Measurements from ENCODE around the gene MGRN1.

MGRN1 gene

GRCh38 chr16:4699046-4699556, 74.5 kb downstream of the MGRN1 start:
- Mint-ChIP-seq H3K9me3 (no peaks in the 10 kb centered on the region), H3K36me3 (peaks cover 17% of the 10 kb centered on the region), H3K27ac (no peak overlapping the region), H3K4me3 (no peak overlapping the region), H3K27me3 (no peaks in the 10 kb centered on the region), H3K4me1 (peaks cover 30% of the 10 kb centered on the region)
- CTCF ChIA-PET = no interaction called here
- no peak for DNase-seq

GRCh38 chr16:4700380-4700996, 75.9 kb downstream of the MGRN1 start:
- Mint-ChIP-seq H3K4me1 (peaks cover 25% of the 10 kb centered on the region), H3K9me3 (no peaks in the 10 kb centered on the region), H3K27me3 (no peaks in the 10 kb centered on the region), H3K36me3 (peaks cover 15% of the 10 kb centered on the region), H3K4me3 (no peak overlapping the region), H3K27ac (peak overlapping the region; percentile 64)
- CTCF ChIA-PET = no interaction called here
- peak; percentile 58 for DNase-seq

DNA sequence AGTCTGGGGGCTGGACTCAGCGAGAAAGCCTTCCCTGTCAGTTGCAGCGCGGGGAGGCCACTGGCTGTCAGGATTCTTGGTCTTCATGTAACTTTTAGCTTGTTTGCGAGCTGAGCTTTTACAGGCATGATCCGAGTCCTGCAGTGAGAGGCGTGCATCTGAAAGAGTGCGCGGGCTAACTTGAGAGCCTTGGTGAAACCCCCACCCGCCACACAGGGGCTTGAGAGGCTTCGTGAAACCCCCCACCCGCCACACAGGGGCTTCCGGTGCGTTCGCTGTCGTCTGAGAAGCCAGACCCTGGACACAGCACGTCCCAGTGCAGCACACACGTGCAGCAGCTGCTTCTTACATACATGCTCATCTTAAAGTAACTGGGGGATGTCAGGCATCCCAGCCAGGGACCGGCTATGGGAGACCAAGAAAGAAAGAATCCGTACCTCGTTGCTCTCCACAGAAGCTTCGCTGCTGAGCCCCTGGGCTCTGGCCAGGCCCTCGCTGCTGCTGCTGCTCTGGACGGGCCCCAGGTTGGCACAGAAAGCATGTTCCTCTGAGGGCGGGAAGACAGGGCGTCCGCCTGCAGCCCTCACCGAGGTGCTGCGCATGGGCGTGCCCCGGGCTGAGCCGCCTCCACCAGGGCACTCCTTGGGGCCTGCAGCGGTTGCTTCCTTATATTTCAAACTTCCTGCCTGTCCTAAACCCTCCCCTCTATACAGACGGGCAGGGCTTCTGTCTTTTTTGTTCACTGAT, 76.5 kb downstream of the MGRN1 start:
- Mint-ChIP-seq H3K4me1 (peaks cover 24% of the 10 kb centered on the region), H3K4me3 (no peak overlapping the region), H3K27ac (no peak overlapping the region), H3K36me3 (peaks cover 14% of the 10 kb centered on the region), H3K27me3 (no peaks in the 10 kb centered on the region), H3K9me3 (no peaks in the 10 kb centered on the region)
- CTCF ChIA-PET = interaction anchor here (0.6 kb wide), 1 partner anchor 87 kb away, joined by 3 read pairs; the partner anchor contains the start of gene SEPTIN12
- DNase-seq = no peak

- H3K27ac Mint-ChIP-seq = no peak overlapping the region
Observed at GRCh38 chr16:4701791-4702465, 77.3 kb downstream of the MGRN1 start.

DNA sequence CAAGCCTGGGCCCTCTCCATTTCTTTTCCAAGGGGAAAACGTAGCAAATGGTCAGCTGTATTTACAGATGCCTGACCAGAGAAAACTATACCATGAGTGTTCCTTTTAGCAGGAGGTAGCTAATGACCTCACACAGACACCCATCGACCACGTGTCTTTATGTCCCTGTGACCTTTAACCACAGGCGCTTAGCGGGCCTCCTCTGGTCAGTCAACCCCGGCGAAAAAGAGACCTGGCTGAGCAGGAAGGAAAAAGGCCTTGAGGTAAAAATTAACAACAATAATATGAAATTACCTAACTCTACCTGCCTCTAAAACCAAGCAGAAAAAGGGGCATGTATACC, 77.8 kb downstream of the MGRN1 start:
- no peaks in the 10 kb centered on the region for H3K27me3 Mint-ChIP-seq
- no peak for DNase-seq
- peaks cover 24% of the 10 kb centered on the region for H3K4me1 Mint-ChIP-seq
- no peaks in the 10 kb centered on the region for H3K9me3 Mint-ChIP-seq
- no peak overlapping the region for H3K4me3 Mint-ChIP-seq
- H3K27ac Mint-ChIP-seq = no peak overlapping the region
- CTCF ChIA-PET = no interaction called here
- peaks cover 18% of the 10 kb centered on the region for H3K36me3 Mint-ChIP-seq

More at GRCh38 chr16:4701791-4702465, 77.3 kb downstream of the MGRN1 start:
- Mint-ChIP-seq H3K4me1 (peaks cover 24% of the 10 kb centered on the region), H3K36me3 (peaks cover 18% of the 10 kb centered on the region), H3K27me3 (no peaks in the 10 kb centered on the region), H3K9me3 (no peaks in the 10 kb centered on the region), H3K4me3 (no peak overlapping the region)
- DNase-seq = no peak
- CTCF ChIA-PET = interaction anchor here (0.6 kb wide), 1 partner anchor 86 kb away, joined by 3 read pairs; the partner anchor contains the start of gene SEPTIN12

DNA sequence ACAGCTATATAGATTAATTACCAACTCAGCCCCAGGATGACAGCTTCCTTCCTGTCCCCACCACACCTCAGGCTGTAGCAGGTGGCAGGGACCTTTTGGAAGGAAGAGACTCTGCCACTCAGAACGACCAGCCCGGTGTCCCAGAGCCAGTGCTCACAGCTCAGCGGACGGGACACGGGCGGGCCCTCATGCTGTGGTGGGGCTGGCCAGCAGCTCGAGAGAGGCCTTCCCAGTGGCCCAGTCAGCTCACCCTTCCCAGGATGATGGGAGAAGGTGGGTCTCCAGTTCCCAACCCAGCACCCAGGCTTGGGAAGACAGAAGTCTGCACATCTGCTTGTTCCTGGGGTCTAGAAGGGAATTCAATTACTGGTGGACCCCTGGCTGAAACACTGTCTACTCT, 79.3 kb downstream of the MGRN1 start:
- CTCF ChIA-PET = no interaction called here
- H3K36me3 Mint-ChIP-seq = peaks cover 21% of the 10 kb centered on the region

GRCh38 chr16:4704491-4704890, 79.9 kb downstream of the MGRN1 start:
- Mint-ChIP-seq H3K4me3 (no peak overlapping the region), H3K27me3 (no peaks in the 10 kb centered on the region), H3K9me3 (no peaks in the 10 kb centered on the region), H3K27ac (no peak overlapping the region), H3K4me1 (peaks cover 20% of the 10 kb centered on the region), H3K36me3 (peaks cover 19% of the 10 kb centered on the region)
- CTCF ChIA-PET = no interaction called here
- DNase-seq = no peak

More for the DNA sequence above, 79.3 kb downstream of the MGRN1 start:
- H3K4me3 Mint-ChIP-seq = no peak overlapping the region
- peaks cover 24% of the 10 kb centered on the region for H3K4me1 Mint-ChIP-seq
- no peaks in the 10 kb centered on the region for H3K9me3 Mint-ChIP-seq
- no peaks in the 10 kb centered on the region for H3K27me3 Mint-ChIP-seq
- no peak for DNase-seq
- no peak overlapping the region for H3K27ac Mint-ChIP-seq

GRCh38 chr16:4704913-4705312, 80.3 kb downstream of the MGRN1 start:
- CTCF ChIA-PET = no interaction called here
- H3K9me3 Mint-ChIP-seq = no peaks in the 10 kb centered on the region
- peaks cover 19% of the 10 kb centered on the region for H3K36me3 Mint-ChIP-seq
- peaks cover 16% of the 10 kb centered on the region for H3K4me1 Mint-ChIP-seq
- no peaks in the 10 kb centered on the region for H3K27me3 Mint-ChIP-seq
- H3K4me3 Mint-ChIP-seq = no peak overlapping the region
- no peak for DNase-seq
- H3K27ac Mint-ChIP-seq = no peak overlapping the region

GRCh38 chr16:4706871-4707270, 82.2 kb downstream of the MGRN1 start:
- Mint-ChIP-seq H3K36me3 (peaks cover 23% of the 10 kb centered on the region), H3K27me3 (no peaks in the 10 kb centered on the region), H3K9me3 (no peaks in the 10 kb centered on the region), H3K27ac (no peak overlapping the region), H3K4me3 (no peak overlapping the region), H3K4me1 (peaks cover 7% of the 10 kb centered on the region)
- CTCF ChIA-PET = interaction anchor here (1.1 kb wide), 1 partner anchor 13 kb away, joined by 3 read pairs; no protein-coding TSS in a partner anchor
- DNase-seq = no peak

GRCh38 chr16:4709481-4709880, 84.9 kb downstream of the MGRN1 start:
- H3K4me1 Mint-ChIP-seq = no peaks in the 10 kb centered on the region
- CTCF ChIA-PET = no interaction called here
- H3K36me3 Mint-ChIP-seq = peaks cover 22% of the 10 kb centered on the region
- H3K9me3 Mint-ChIP-seq = no peaks in the 10 kb centered on the region
- no peak for DNase-seq
- no peak overlapping the region for H3K27ac Mint-ChIP-seq
- no peak overlapping the region for H3K4me3 Mint-ChIP-seq
- no peaks in the 10 kb centered on the region for H3K27me3 Mint-ChIP-seq

- H3K27ac Mint-ChIP-seq = no peak overlapping the region
- no peaks in the 10 kb centered on the region for H3K4me1 Mint-ChIP-seq
- no peak for DNase-seq
- no peaks in the 10 kb centered on the region for H3K9me3 Mint-ChIP-seq
- no peaks in the 10 kb centered on the region for H3K27me3 Mint-ChIP-seq
- CTCF ChIA-PET = no interaction called here
- no peak overlapping the region for H3K4me3 Mint-ChIP-seq
- H3K36me3 Mint-ChIP-seq = peaks cover 14% of the 10 kb centered on the region
Observed at GRCh38 chr16:4713663-4714501, 89.3 kb downstream of the MGRN1 start.

DNA sequence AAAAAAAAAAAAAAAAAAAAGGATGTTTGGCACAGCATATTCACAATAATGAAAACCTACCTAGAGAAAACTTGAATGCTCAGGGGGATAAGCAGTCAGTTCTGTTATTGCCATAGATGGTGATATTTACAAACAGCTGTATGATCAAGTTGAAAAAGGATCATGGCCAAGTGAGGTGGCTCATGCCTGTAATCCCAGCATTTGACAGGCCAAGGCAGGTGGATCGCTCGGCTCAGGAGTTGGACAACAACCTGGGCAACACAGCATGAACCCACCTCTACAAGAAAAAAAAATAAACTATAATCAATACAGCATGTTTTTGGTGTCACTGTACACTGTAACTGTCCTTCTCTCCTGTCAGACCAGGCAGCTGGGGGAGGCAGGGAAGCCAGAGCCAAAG, 90.4 kb downstream of the MGRN1 start:
- Mint-ChIP-seq H3K4me3 (no peak overlapping the region), H3K4me1 (no peaks in the 10 kb centered on the region), H3K36me3 (peaks cover 8% of the 10 kb centered on the region), H3K9me3 (no peaks in the 10 kb centered on the region), H3K27ac (no peak overlapping the region), H3K27me3 (no peaks in the 10 kb centered on the region)
- DNase-seq = no peak
- CTCF ChIA-PET = no interaction called here

GRCh38 chr16:4718466-4718865, 93.8 kb downstream of the MGRN1 start:
- CTCF ChIA-PET = no interaction called here
- Mint-ChIP-seq H3K27ac (no peak overlapping the region), H3K4me3 (no peak overlapping the region), H3K27me3 (no peaks in the 10 kb centered on the region), H3K4me1 (no peaks in the 10 kb centered on the region), H3K9me3 (no peaks in the 10 kb centered on the region), H3K36me3 (no peaks in the 10 kb centered on the region)
- DNase-seq = no peak

Measured in activated naive CD4-positive, alpha-beta T cell treated with anti-CD3 and anti-CD28 coated beads, Interleukin-2, amount 10 ng/mL, durations not matched to agents 7 days and 5 days (primary cell).